ENCODE data around the gene ZBTB16. TPM values are rescaled to one million over a fixed set of nuclear protein-coding genes. Genes with fewer than 3 reads are reported as not detected.

ZBTB16 gene
- polyA plus RNA-seq, 1 donor (not counting 4 experiments of a cell fraction or from before 2014, with no cell fraction given): 0.18 TPM

- no peaks in the 10 kb centered on the region for H3K9me1 ChIP-seq (ENCODE audit: control insufficient read depth, extremely low read depth, insufficient read depth, low read length)
- peak; percentile 79 for FAIRE-seq
- peak overlapping the region; percentile 79 for H3K9ac ChIP-seq (ENCODE audit: control insufficient read depth, extremely low read depth, insufficient read depth, low read length)
- H3K36me3 ChIP-seq (ENCODE audit: control insufficient read depth in 2 of 2, extremely low read depth in 1 of 2, insufficient read depth in 2 of 2, low read length in 2 of 2): no peaks in the 10 kb centered on the region
- H4K20me1 ChIP-seq (ENCODE audit: control insufficient read depth, extremely low read depth, insufficient read depth, low read length): no peaks in the 10 kb centered on the region
- peaks cover 64% of the 10 kb centered on the region for H3K4me1 ChIP-seq (ENCODE audit: control insufficient read depth, extremely low read depth, insufficient read depth, low read length)
- H3K4me2 ChIP-seq (ENCODE audit: control insufficient read depth, extremely low read depth, insufficient read depth, low read depth, low read length): peak overlapping the region; percentile 90
- no peaks in the 10 kb centered on the region for H3K9me3 ChIP-seq (ENCODE audit: control insufficient read depth, low read depth, low read length)
- H3K4me3 ChIP-seq (ENCODE audit: control insufficient read depth in 2 of 3, extremely low read depth in 1 of 3, insufficient read depth in 2 of 3, low read depth in 1 of 3, low read length in 3 of 3): no peak overlapping the region
- H3K27ac ChIP-seq (ENCODE audit: control insufficient read depth, insufficient read depth, low read length): peak overlapping the region; percentile 93
- H3K27me3 ChIP-seq (ENCODE audit: control insufficient read depth, extremely low read depth, insufficient read depth, low read length): peaks cover 36% of the 10 kb centered on the region
- no peaks in the 10 kb centered on the region for H3K79me2 ChIP-seq (ENCODE audit: control insufficient read depth, insufficient read depth, low read length)
- TF ChIP-seq EZH2 (IDR thresholded peaks at IDR 0.05; ENCODE audit: low read length): no peak
- no peak for TF ChIP-seq CTCF (optimal IDR thresholded peaks at IDR 0.05 in 1 of 3, IDR thresholded peaks at IDR 0.05 in 1 of 3, conservative IDR thresholded peaks at IDR 0.05 in 1 of 3; ENCODE audit: extremely low read depth in 1 of 3, insufficient read depth in 2 of 3, low read length in 3 of 3)
- dilution Hi-C loops (cut with MboI; ENCODE audit: extremely low pct_ligation_motif_present, low sequenced_read_pairs): no loop called here
- peak; percentile 90 for DNase-seq (ENCODE audit: low read depth, low spot score)
- H2AFZ ChIP-seq (ENCODE audit: control insufficient read depth, low read length): no peak overlapping the region
Observed at GRCh38 chr11:114162719-114163123, 103.2 kb downstream of the ZBTB16 start.

- TF ChIP-seq CTCF (optimal IDR thresholded peaks at IDR 0.05 in 1 of 3, IDR thresholded peaks at IDR 0.05 in 1 of 3, conservative IDR thresholded peaks at IDR 0.05 in 1 of 3; ENCODE audit: extremely low read depth in 1 of 3, insufficient read depth in 2 of 3, low read length in 3 of 3) (no peak), EZH2 (IDR thresholded peaks at IDR 0.05; ENCODE audit: low read length) (no peak)
- no peaks in the 10 kb centered on the region for H3K9me1 ChIP-seq (ENCODE audit: control insufficient read depth, extremely low read depth, insufficient read depth, low read length)
- DNase-seq (ENCODE audit: low read depth, low spot score): peak; percentile 45
- H3K4me2 ChIP-seq (ENCODE audit: control insufficient read depth, extremely low read depth, insufficient read depth, low read depth, low read length): peak overlapping the region; percentile 90
- no peaks in the 10 kb centered on the region for H3K9me3 ChIP-seq (ENCODE audit: control insufficient read depth, low read depth, low read length)
- no peaks in the 10 kb centered on the region for H4K20me1 ChIP-seq (ENCODE audit: control insufficient read depth, extremely low read depth, insufficient read depth, low read length)
- peak overlapping the region in 2 of 3 experiments; percentile 42 to 43 for H3K4me3 ChIP-seq (ENCODE audit: control insufficient read depth in 2 of 3, extremely low read depth in 1 of 3, insufficient read depth in 2 of 3, low read depth in 1 of 3, low read length in 3 of 3)
- peak overlapping the region; percentile 48 for H2AFZ ChIP-seq (ENCODE audit: control insufficient read depth, low read length)
- FAIRE-seq: no peak
- H3K4me1 ChIP-seq (ENCODE audit: control insufficient read depth, extremely low read depth, insufficient read depth, low read length): peaks cover 67% of the 10 kb centered on the region
- H3K9ac ChIP-seq (ENCODE audit: control insufficient read depth, extremely low read depth, insufficient read depth, low read length): peak overlapping the region; percentile 79
- no peaks in the 10 kb centered on the region for H3K36me3 ChIP-seq (ENCODE audit: control insufficient read depth in 2 of 2, extremely low read depth in 1 of 2, insufficient read depth in 2 of 2, low read length in 2 of 2)
- H3K27me3 ChIP-seq (ENCODE audit: control insufficient read depth, extremely low read depth, insufficient read depth, low read length): peaks cover 36% of the 10 kb centered on the region
- H3K27ac ChIP-seq (ENCODE audit: control insufficient read depth, insufficient read depth, low read length): peak overlapping the region; percentile 93
- H3K79me2 ChIP-seq (ENCODE audit: control insufficient read depth, insufficient read depth, low read length): no peaks in the 10 kb centered on the region
- dilution Hi-C loops (cut with MboI; ENCODE audit: extremely low pct_ligation_motif_present, low sequenced_read_pairs): no loop called here
Observed at GRCh38 chr11:114163229-114163631, 103.7 kb downstream of the ZBTB16 start.
